Inflammatory macrophage treated with lipopolysaccharide for 4 hours (primary cell): ENCODE results near the gene HOXC13.

Experiments used
- DNase-seq: peaks from one replicate; pipeline ENCODE4 v3.0.0-alpha.2; 2020

The HOXC13 gene

GRCh38 chr12:53971129-53971528, 32.5 kb downstream of the HOXC13 start:
- no peak for DNase-seq

- DNase-seq = no peak
These were observed 33.1 kb downstream of the HOXC13 start for GRCh38 chr12:53971686-53972085.

GRCh38 chr12:53972152-53972702, 33.6 kb downstream of the HOXC13 start:
- DNase-seq = no peak

GRCh38 chr12:53972722-53973235, 34.1 kb downstream of the HOXC13 start, which contains the start of gene HOXC11:
Gene HOXC11 (plus strand): TSS chr12:53973126. CDS start chr12:53973242, 116 bp downstream.
- no peak for DNase-seq

GRCh38 chr12:53973236-53974042, 34.8 kb downstream of the HOXC13 start:
- no peak for DNase-seq

- DNase-seq = no peak
These were observed 35.7 kb downstream of the HOXC13 start, which contains the start of gene HOTAIR for GRCh38 chr12:53974084-53975063. Gene HOTAIR (minus strand): TSS chr12:53974954.

GRCh38 chr12:53975064-53975471, 36.4 kb downstream of the HOXC13 start:
- no peak for DNase-seq

- no peak for DNase-seq
These were observed 37.0 kb downstream of the HOXC13 start for GRCh38 chr12:53975479-53976152.

GRCh38 chr12:53976172-53976822, 37.7 kb downstream of the HOXC13 start:
- no peak for DNase-seq

GRCh38 chr12:53976823-53977595, 38.4 kb downstream of the HOXC13 start:
- no peak for DNase-seq

- no peak for DNase-seq
These were observed 39.2 kb downstream of the HOXC13 start for GRCh38 chr12:53977596-53978445.

- no peak for DNase-seq
These were observed 40.1 kb downstream of the HOXC13 start for GRCh38 chr12:53978477-53979356.

- no peak for DNase-seq
These were observed 41.6 kb downstream of the HOXC13 start for GRCh38 chr12:53980104-53980801.

GRCh38 chr12:53980802-53981496, 42.3 kb downstream of the HOXC13 start:
- DNase-seq = no peak

- no peak for DNase-seq
These were observed 43.3 kb downstream of the HOXC13 start for GRCh38 chr12:53981634-53982565.
